ENCODE results near the gene PLCB1.

- TF ChIP-seq CTCF (IDR thresholded peaks at IDR 0.05) (no peak), GABPB1 (CRISPR knock-in tag; IDR thresholded peaks at IDR 0.05) (no peak), SP1 (CRISPR knock-in tag; conservative IDR thresholded peaks at IDR 0.05) (no peak)
Measured at GRCh38 chr20:8909596-8909995, 777.5 kb downstream of the PLCB1 start.

Data from WTC11 (cell line).